GM19397 (cell line): Measurements from ENCODE around the gene CTNNAL1.
A peak's percentile ranks its signal among the peaks of the same experiment; 100 is the strongest.
"Not testable (repeated sequence)": the region's sequence is repeated elsewhere in the genome, so short reads cannot be mapped to it uniquely, and the experiment has no call there.

ENCODE experiments used
- ATAC-seq: cut with Tn5 transposase; IDR thresholded peaks from one replicate; pipeline ENCODE4 v1.9.1; 2021; ENCODE audit warnings: mild to moderate bottlenecking, moderate library complexity; ENCODE audit not compliant: unreplicated experiment

Gene CTNNAL1

GRCh38 chr9:109012876-109013678, at the start of gene CTNNAL1:
Gene CTNNAL1, minus strand, starts transcription at chr9:109013499. Its CDS starts 57 bp downstream, at chr9:109013442.
- peak; percentile 82 for ATAC-seq

GRCh38 chr9:109062543-109062942, 49.2 kb upstream of the CTNNAL1 start:
- no peak for ATAC-seq

GRCh38 chr9:109060191-109060590, 46.9 kb upstream of the CTNNAL1 start:
- no peak for ATAC-seq

GRCh38 chr9:109053121-109053520, 39.8 kb upstream of the CTNNAL1 start:
- not testable (repeated sequence) for ATAC-seq

GRCh38 chr9:109052416-109052815, 39.1 kb upstream of the CTNNAL1 start:
- ATAC-seq, result no peak

- ATAC-seq, result no peak
These were observed 38.4 kb upstream of the CTNNAL1 start for GRCh38 chr9:109051733-109052132.

GRCh38 chr9:109050444-109050843, 37.1 kb upstream of the CTNNAL1 start:
- ATAC-seq, result no peak

GRCh38 chr9:109048822-109049221, 35.5 kb upstream of the CTNNAL1 start:
- ATAC-seq, result no peak

- ATAC-seq, result no peak
These were observed 34.0 kb upstream of the CTNNAL1 start for GRCh38 chr9:109047259-109047658.

- ATAC-seq, result no peak
These were observed 33.0 kb upstream of the CTNNAL1 start for GRCh38 chr9:109046346-109046745.

- no peak for ATAC-seq
These were observed 30.3 kb upstream of the CTNNAL1 start for GRCh38 chr9:109043578-109043977.

- ATAC-seq, result no peak
These were observed 27.3 kb upstream of the CTNNAL1 start for GRCh38 chr9:109040571-109040970.

- ATAC-seq, result no peak
These were observed 26.2 kb upstream of the CTNNAL1 start for GRCh38 chr9:109039539-109039938.

- no peak for ATAC-seq
These were observed 24.8 kb upstream of the CTNNAL1 start for GRCh38 chr9:109037946-109038715.

- no peak for ATAC-seq
These were observed 23.7 kb upstream of the CTNNAL1 start for GRCh38 chr9:109036744-109037680.

GRCh38 chr9:109035684-109036423, 22.6 kb upstream of the CTNNAL1 start:
- no peak for ATAC-seq

- no peak for ATAC-seq
These were observed 20.8 kb upstream of the CTNNAL1 start for GRCh38 chr9:109033941-109034700.

GRCh38 chr9:109031241-109031640, 17.9 kb upstream of the CTNNAL1 start:
- ATAC-seq, result no peak

- ATAC-seq, result no peak
These were observed 17.1 kb upstream of the CTNNAL1 start for GRCh38 chr9:109030426-109030825.

GRCh38 chr9:109028457-109028856, 15.2 kb upstream of the CTNNAL1 start:
- ATAC-seq, result no peak
